ENCODE results near the gene CACNA2D3. TPM values are rescaled to one million over a fixed set of nuclear protein-coding genes. Genes with fewer than 3 reads are reported as not detected.

Gene CACNA2D3
- polyA plus RNA-seq, 1 donor (not counting 4 experiments of a cell fraction or from before 2014, with no cell fraction given) = 0.08 TPM

DNA sequence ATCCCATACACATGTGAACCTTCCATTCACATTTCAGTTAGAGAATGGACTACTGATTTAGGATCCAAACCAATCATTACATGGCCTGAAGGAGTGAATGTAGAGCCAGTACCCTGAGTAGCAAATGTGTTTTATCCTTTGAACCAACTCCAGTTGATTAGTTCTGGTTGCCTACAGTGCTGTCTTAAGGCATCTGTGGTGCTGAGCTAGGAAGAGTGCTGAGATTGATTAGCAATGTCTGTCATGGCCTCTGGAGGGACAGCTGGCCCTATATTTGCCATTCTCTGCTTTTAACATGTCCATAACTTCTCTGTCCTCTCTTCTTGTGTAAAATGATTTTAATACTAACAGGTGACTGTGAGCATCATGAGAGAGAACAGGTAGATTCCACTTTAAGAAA, 794.4 kb downstream of the CACNA2D3 start:
- H3K9ac ChIP-seq (ENCODE audit: control insufficient read depth, extremely low read depth, insufficient read depth, low read length) = no peak overlapping the region
- dilution Hi-C loops (cut with MboI; ENCODE audit: extremely low pct_ligation_motif_present, low sequenced_read_pairs) = no loop called here
- no peak for TF ChIP-seq EZH2 (IDR thresholded peaks at IDR 0.05; ENCODE audit: low read length)
- TF ChIP-seq, protein P1, sequence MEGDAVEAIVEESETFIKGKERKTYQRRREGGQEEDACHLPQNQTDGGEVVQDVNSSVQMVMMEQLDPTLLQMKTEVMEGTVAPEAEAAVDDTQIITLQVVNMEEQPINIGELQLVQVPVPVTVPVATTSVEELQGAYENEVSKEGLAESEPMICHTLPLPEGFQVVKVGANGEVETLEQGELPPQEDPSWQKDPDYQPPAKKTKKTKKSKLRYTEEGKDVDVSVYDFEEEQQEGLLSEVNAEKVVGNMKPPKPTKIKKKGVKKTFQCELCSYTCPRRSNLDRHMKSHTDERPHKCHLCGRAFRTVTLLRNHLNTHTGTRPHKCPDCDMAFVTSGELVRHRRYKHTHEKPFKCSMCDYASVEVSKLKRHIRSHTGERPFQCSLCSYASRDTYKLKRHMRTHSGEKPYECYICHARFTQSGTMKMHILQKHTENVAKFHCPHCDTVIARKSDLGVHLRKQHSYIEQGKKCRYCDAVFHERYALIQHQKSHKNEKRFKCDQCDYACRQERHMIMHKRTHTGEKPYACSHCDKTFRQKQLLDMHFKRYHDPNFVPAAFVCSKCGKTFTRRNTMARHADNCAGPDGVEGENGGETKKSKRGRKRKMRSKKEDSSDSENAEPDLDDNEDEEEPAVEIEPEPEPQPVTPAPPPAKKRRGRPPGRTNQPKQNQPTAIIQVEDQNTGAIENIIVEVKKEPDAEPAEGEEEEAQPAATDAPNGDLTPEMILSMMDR (optimal IDR thresholded peaks at IDR 0.05 in 1 of 3, IDR thresholded peaks at IDR 0.05 in 1 of 3, conservative IDR thresholded peaks at IDR 0.05 in 1 of 3; ENCODE audit: extremely low read depth in 1 of 3, insufficient read depth in 2 of 3, low read length in 3 of 3) = no peak
- no peaks in the 10 kb centered on the region for H3K4me1 ChIP-seq (ENCODE audit: control insufficient read depth, extremely low read depth, insufficient read depth, low read length)
- H3K9me3 ChIP-seq (ENCODE audit: control insufficient read depth, low read depth, low read length) = no peaks in the 10 kb centered on the region
- no peaks in the 10 kb centered on the region for H3K27me3 ChIP-seq (ENCODE audit: control insufficient read depth, extremely low read depth, insufficient read depth, low read length)
- DNase-seq (ENCODE audit: low read depth, low spot score) (no peak), FAIRE-seq (no peak)
- no peaks in the 10 kb centered on the region for H3K79me2 ChIP-seq (ENCODE audit: control insufficient read depth, insufficient read depth, low read length)
- H2AFZ ChIP-seq (ENCODE audit: control insufficient read depth, low read length) = no peak overlapping the region
- no peak overlapping the region for H3K4me2 ChIP-seq (ENCODE audit: control insufficient read depth, extremely low read depth, insufficient read depth, low read depth, low read length)
- no peak overlapping the region for H3K27ac ChIP-seq (ENCODE audit: control insufficient read depth, insufficient read depth, low read length)
- no peaks in the 10 kb centered on the region for H3K9me1 ChIP-seq (ENCODE audit: control insufficient read depth, extremely low read depth, insufficient read depth, low read length)
- H4K20me1 ChIP-seq (ENCODE audit: control insufficient read depth, extremely low read depth, insufficient read depth, low read length) = no peaks in the 10 kb centered on the region
- H3K4me3 ChIP-seq (ENCODE audit: control insufficient read depth in 2 of 3, extremely low read depth in 1 of 3, insufficient read depth in 2 of 3, low read depth in 1 of 3, low read length in 3 of 3) = no peak overlapping the region
- no peaks in the 10 kb centered on the region for H3K36me3 ChIP-seq (ENCODE audit: control insufficient read depth in 2 of 2, extremely low read depth in 1 of 2, insufficient read depth in 2 of 2, low read length in 2 of 2)

GRCh38 chr3:54917174-54917573, 794.8 kb downstream of the CACNA2D3 start:
- no peak overlapping the region for H2AFZ ChIP-seq (ENCODE audit: control insufficient read depth, low read length)
- TF ChIP-seq, protein P1 (optimal IDR thresholded peaks at IDR 0.05 in 1 of 3, IDR thresholded peaks at IDR 0.05 in 1 of 3, conservative IDR thresholded peaks at IDR 0.05 in 1 of 3; ENCODE audit: extremely low read depth in 1 of 3, insufficient read depth in 2 of 3, low read length in 3 of 3) = no peak
- no peak for TF ChIP-seq EZH2 (IDR thresholded peaks at IDR 0.05; ENCODE audit: low read length)
- no peak overlapping the region for H3K4me2 ChIP-seq (ENCODE audit: control insufficient read depth, extremely low read depth, insufficient read depth, low read depth, low read length)
- no peak overlapping the region for H3K27ac ChIP-seq (ENCODE audit: control insufficient read depth, insufficient read depth, low read length)
- no peak overlapping the region for H3K4me3 ChIP-seq (ENCODE audit: control insufficient read depth in 2 of 3, extremely low read depth in 1 of 3, insufficient read depth in 2 of 3, low read depth in 1 of 3, low read length in 3 of 3)
- no peaks in the 10 kb centered on the region for H3K27me3 ChIP-seq (ENCODE audit: control insufficient read depth, extremely low read depth, insufficient read depth, low read length)
- H3K9ac ChIP-seq (ENCODE audit: control insufficient read depth, extremely low read depth, insufficient read depth, low read length) = no peak overlapping the region
- H4K20me1 ChIP-seq (ENCODE audit: control insufficient read depth, extremely low read depth, insufficient read depth, low read length) = no peaks in the 10 kb centered on the region
- dilution Hi-C loops (cut with MboI; ENCODE audit: extremely low pct_ligation_motif_present, low sequenced_read_pairs) = no loop called here
- no peaks in the 10 kb centered on the region for H3K36me3 ChIP-seq (ENCODE audit: control insufficient read depth in 2 of 2, extremely low read depth in 1 of 2, insufficient read depth in 2 of 2, low read length in 2 of 2)
- H3K79me2 ChIP-seq (ENCODE audit: control insufficient read depth, insufficient read depth, low read length) = no peaks in the 10 kb centered on the region
- H3K4me1 ChIP-seq (ENCODE audit: control insufficient read depth, extremely low read depth, insufficient read depth, low read length) = no peaks in the 10 kb centered on the region
- no peaks in the 10 kb centered on the region for H3K9me1 ChIP-seq (ENCODE audit: control insufficient read depth, extremely low read depth, insufficient read depth, low read length)
- H3K9me3 ChIP-seq (ENCODE audit: control insufficient read depth, low read depth, low read length) = no peaks in the 10 kb centered on the region
- FAIRE-seq (no peak), DNase-seq (ENCODE audit: low read depth, low spot score) (no peak)
